ENCODE results near the gene EYA4.

- TF ChIP-seq, protein P1, sequence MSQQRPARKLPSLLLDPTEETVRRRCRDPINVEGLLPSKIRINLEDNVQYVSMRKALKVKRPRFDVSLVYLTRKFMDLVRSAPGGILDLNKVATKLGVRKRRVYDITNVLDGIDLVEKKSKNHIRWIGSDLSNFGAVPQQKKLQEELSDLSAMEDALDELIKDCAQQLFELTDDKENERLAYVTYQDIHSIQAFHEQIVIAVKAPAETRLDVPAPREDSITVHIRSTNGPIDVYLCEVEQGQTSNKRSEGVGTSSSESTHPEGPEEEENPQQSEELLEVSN (IDR thresholded peaks at IDR 0.05; ENCODE audit: borderline replicate concordance, low read depth): no peak
- TF ChIP-seq CTCF (IDR thresholded peaks at IDR 0.05) (no peak), EP300 (IDR thresholded peaks at IDR 0.05) (no peak), ZFP36 (IDR thresholded peaks at IDR 0.05; ENCODE audit: borderline replicate concordance, partially characterized antibody) (no peak)
- TF ChIP-seq, protein P2, sequence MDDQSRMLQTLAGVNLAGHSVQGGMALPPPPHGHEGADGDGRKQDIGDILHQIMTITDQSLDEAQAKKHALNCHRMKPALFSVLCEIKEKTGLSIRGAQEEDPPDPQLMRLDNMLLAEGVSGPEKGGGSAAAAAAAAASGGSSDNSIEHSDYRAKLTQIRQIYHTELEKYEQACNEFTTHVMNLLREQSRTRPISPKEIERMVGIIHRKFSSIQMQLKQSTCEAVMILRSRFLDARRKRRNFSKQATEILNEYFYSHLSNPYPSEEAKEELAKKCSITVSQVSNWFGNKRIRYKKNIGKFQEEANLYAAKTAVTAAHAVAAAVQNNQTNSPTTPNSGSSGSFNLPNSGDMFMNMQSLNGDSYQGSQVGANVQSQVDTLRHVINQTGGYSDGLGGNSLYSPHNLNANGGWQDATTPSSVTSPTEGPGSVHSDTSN (IDR thresholded peaks at IDR 0.05): no peak
- TF ChIP-seq, protein P3, sequence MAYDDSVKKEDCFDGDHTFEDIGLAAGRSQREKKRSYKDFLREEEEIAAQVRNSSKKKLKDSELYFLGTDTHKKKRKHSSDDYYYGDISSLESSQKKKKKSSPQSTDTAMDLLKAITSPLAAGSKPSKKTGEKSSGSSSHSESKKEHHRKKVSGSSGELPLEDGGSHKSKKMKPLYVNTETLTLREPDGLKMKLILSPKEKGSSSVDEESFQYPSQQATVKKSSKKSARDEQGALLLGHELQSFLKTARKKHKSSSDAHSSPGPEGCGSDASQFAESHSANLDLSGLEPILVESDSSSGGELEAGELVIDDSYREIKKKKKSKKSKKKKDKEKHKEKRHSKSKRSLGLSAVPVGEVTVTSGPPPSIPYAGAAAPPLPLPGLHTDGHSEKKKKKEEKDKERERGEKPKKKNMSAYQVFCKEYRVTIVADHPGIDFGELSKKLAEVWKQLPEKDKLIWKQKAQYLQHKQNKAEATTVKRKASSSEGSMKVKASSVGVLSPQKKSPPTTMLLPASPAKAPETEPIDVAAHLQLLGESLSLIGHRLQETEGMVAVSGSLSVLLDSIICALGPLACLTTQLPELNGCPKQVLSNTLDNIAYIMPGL (CRISPR knock-in tag; IDR thresholded peaks at IDR 0.05; ENCODE audit: borderline replicate concordance): no peak
These were observed 47.5 kb downstream of the EYA4 start for GRCh38 chr6:133288662-133289061.
